ENCODE measurements around the gene SRPK1.

Gene SRPK1

DNA sequence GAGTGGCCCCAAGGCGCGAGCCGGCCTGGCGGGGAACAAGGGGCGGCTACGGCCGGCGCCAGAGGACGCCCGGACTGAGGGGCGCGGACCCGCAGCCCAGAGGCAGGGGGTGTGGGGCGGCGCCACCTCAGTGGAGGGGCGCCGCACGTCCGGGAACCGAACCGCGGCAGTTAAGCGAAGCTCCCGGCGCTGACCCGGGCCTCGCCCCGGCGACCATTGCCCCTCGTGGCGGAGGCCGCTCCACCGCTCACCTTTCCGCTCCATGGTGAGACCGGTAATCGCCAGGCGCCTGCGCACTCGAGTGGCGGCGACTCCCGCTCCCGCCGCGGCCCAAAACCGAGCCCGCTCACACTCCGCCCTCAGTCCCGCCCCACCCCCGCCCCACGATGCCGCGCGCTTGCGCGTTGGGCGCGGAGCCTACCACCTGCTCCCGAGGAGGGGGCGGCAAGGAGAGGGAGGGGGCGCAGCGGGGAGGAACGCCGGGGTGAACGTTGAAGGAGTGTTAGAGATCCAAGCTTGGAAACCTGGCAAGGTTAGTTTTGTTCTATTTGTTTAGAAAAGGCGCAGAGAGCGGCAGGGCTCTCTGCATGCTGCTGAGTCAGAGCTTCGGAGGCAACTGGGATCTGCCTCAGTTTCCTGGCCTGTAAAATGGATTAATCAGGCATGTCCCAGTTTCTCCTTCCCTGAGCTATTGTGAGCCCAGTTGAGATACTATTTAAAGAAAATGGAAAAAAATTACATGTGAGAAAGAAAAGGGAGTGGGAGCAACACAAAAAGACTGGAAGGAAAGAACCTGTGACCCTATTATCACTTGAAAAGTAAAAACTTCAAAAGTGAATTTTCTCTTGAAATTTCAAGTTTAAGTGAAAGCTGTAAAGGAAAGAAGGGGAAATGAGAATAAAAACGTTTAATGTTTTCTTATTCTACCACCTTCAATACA, at the start of gene SRPK1:
SRPK1 (minus strand) TSS at position 306 of the 940 bp plus-strand sequence; CDS start at position 264, 42 bp downstream.
- TF ChIP-seq GATA2 (IDR thresholded peaks at IDR 0.05; ENCODE audit: low read depth, low read length) = no peak
- no peak for TF ChIP-seq GATA3 (IDR thresholded peaks at IDR 0.05; ENCODE audit: low read depth, low read length)

DNA sequence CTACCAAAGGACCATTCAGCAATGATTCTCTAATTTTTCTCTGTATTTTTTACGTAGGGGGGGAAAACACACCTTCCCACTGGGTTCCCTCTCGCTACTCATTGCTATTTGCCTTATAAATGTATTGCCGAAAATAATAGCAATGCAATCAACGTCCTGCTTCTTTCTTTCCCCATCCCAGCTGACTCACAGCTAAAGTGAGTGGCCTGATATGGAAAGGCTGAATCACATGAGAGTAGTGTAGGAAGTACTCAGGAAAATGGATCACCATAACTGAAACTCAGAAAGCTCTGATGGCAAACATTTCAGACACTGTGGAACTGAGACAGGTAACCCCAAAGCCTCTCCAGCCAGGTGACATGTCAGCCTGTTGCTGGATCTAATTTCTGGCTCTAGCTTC, 49.3 kb upstream of the SRPK1 start:
- no peak for TF ChIP-seq GATA2 (IDR thresholded peaks at IDR 0.05; ENCODE audit: low read depth, low read length)
- TF ChIP-seq GATA3 (IDR thresholded peaks at IDR 0.05; ENCODE audit: low read depth, low read length) = no peak

DNA sequence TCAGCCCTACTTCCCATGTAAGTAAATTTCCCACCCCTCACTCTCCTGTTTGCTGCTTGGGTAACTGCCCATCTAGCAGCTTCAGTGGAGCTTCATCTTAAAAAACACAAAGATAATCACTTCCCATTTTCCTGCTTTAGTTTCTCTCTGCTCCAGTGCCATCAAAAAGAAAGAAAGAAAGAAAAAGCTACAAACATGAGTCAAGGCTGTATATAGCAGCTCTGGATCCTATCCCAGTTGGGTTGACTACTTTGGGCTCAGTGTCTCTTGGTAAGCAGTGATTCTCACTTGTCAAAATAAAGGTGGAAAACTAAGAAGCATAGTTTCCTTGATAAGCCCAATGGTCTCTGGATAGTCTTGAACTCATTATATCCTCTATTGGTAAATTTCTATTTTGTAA, 48.7 kb upstream of the SRPK1 start:
- TF ChIP-seq GATA3 (IDR thresholded peaks at IDR 0.05; ENCODE audit: low read depth, low read length) (no peak), GATA2 (IDR thresholded peaks at IDR 0.05; ENCODE audit: low read depth, low read length) (no peak)

- TF ChIP-seq GATA2 (IDR thresholded peaks at IDR 0.05; ENCODE audit: low read depth, low read length) (no peak), GATA3 (IDR thresholded peaks at IDR 0.05; ENCODE audit: low read depth, low read length) (no peak)
Observed at GRCh38 chr6:35968821-35969220, 47.9 kb upstream of the SRPK1 start.

- TF ChIP-seq GATA3 (IDR thresholded peaks at IDR 0.05; ENCODE audit: low read depth, low read length) (no peak), GATA2 (IDR thresholded peaks at IDR 0.05; ENCODE audit: low read depth, low read length) (no peak)
Observed at GRCh38 chr6:35967076-35967774, 46.3 kb upstream of the SRPK1 start.

DNA sequence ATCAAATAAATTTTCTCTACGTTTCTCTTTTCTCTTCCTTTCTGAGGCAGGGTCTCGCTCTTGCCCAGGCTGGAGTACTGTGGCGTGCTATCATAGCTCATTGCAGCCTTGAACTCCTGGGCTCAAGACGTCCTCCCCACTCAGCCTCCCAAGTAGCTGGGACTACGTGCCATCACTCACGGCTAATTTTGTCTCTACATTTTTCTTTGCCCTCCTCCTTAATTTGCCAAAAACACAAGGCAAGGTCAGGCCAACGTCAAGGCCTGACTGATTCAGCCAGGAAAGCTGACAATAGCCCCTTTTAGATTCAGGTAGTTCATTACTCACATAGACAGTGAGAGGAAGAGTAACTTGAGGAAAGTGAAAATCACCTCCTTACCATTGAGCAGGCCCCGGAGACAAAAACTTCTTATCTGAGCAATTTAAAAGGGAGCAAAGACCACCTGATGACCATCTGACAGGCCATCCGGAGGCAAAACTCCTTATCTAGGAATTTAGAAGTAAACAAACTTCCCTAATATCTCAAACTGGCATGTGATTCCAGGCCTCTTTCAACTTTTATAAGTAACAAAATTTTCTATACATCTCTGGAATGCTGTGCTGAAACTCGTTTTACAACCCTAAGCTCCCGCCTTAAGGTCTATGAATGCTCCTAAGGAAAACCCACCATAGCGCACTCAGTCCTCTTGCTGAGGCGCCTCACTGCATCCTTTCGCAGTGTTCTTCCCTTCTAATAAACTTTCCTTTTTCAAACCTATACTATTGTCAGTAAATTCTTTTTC, 42.1 kb upstream of the SRPK1 start:
- TF ChIP-seq GATA2 (IDR thresholded peaks at IDR 0.05; ENCODE audit: low read depth, low read length) (no peak), GATA3 (IDR thresholded peaks at IDR 0.05; ENCODE audit: low read depth, low read length) (no peak)

DNA sequence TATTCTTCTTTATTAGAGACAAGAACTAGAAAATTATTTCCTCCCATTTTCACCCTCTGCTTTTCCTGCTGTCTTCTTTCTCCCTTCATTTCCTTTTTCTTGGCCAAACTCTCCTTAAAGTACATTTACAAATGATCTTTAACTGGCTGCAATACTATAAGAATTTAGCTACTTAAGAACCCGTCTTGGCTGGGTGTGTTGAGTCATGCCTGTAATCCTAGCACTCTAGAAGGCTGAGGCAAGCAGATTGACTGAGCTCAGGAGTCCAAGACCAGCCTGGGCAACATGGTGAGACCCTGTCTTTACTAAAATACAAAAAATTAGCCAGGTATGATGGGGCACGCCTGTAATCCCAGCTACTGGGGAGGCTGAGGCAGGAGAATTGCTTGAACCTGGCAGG, 39.3 kb upstream of the SRPK1 start:
- TF ChIP-seq GATA3 (IDR thresholded peaks at IDR 0.05; ENCODE audit: low read depth, low read length) = no peak
- no peak for TF ChIP-seq GATA2 (IDR thresholded peaks at IDR 0.05; ENCODE audit: low read depth, low read length)

GRCh38 chr6:35955970-35956369, 35.1 kb upstream of the SRPK1 start:
- TF ChIP-seq GATA3 (IDR thresholded peaks at IDR 0.05; ENCODE audit: low read depth, low read length) (no peak), GATA2 (IDR thresholded peaks at IDR 0.05; ENCODE audit: low read depth, low read length) (no peak)

DNA sequence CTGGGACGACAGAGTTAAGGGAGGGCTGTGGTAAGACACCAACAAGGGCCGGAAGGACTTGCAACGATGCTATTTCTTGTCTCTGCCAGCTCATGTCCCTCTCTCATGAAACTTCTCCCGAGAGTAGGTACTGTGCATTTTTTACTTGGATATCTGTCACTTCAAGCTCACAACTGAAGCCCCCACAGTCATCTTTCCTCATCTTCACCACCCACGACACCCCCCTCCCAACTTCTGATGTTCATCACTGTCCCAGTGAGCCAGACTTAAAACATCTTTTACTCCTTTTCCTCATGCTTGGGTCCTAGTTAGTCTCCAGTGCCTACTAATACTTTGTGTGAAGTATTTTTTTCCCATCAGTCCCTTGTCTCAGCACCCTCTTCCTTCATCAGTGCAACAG, 34.6 kb upstream of the SRPK1 start:
- TF ChIP-seq GATA2 (IDR thresholded peaks at IDR 0.05; ENCODE audit: low read depth, low read length) = no peak
- TF ChIP-seq GATA3 (IDR thresholded peaks at IDR 0.05; ENCODE audit: low read depth, low read length) = no peak

GRCh38 chr6:35955071-35955470, 34.2 kb upstream of the SRPK1 start:
- TF ChIP-seq GATA3 (IDR thresholded peaks at IDR 0.05; ENCODE audit: low read depth, low read length) (no peak), GATA2 (IDR thresholded peaks at IDR 0.05; ENCODE audit: low read depth, low read length) (no peak)

- TF ChIP-seq GATA3 (IDR thresholded peaks at IDR 0.05; ENCODE audit: low read depth, low read length) (no peak), GATA2 (IDR thresholded peaks at IDR 0.05; ENCODE audit: low read depth, low read length) (no peak)
Observed at GRCh38 chr6:35954333-35954732, 33.4 kb upstream of the SRPK1 start.

- no peak for TF ChIP-seq GATA3 (IDR thresholded peaks at IDR 0.05; ENCODE audit: low read depth, low read length)
- TF ChIP-seq GATA2 (IDR thresholded peaks at IDR 0.05; ENCODE audit: low read depth, low read length) = no peak
Observed at GRCh38 chr6:35948725-35949124, 27.8 kb upstream of the SRPK1 start.

- TF ChIP-seq GATA3 (IDR thresholded peaks at IDR 0.05; ENCODE audit: low read depth, low read length) (no peak), GATA2 (IDR thresholded peaks at IDR 0.05; ENCODE audit: low read depth, low read length) (no peak)
Observed at GRCh38 chr6:35945650-35946025, 24.7 kb upstream of the SRPK1 start.

DNA sequence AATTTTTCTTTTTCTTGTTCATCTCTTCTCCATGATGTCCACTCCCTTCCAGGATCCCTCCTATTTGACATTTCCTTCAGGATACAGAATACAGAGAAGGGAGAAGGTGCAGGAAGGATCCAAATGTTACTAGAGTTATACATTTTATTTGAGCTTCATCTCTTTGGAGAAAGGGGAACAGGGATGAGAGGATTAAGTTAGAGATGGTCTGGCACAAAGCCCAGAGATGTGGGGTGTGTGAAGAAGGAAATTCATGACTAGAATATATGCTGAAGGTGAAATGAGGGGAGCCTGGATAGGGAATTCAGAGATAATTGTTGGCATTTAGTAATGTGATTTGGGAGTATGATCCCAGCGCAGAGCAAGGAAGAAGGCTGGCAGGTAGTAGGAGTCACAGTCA, 22.5 kb upstream of the SRPK1 start:
- TF ChIP-seq GATA2 (IDR thresholded peaks at IDR 0.05; ENCODE audit: low read depth, low read length) (no peak), GATA3 (IDR thresholded peaks at IDR 0.05; ENCODE audit: low read depth, low read length) (no peak)
